GM12878 (cell line): ENCODE results near the gene DTNBP1. TPM values are rescaled to one million over a fixed set of nuclear protein-coding genes. Genes with fewer than 3 reads are reported as not detected.

Experiments
- DPF2 ChIP-seq: fragments of 450-650 bp; IDR thresholded peaks from 2 replicates; pipeline ENCODE4 v1.6.1; 2017; ENCODE audit warnings: mild to moderate bottlenecking
- E2F4 ChIP-seq: IDR thresholded peaks from 2 replicates; pipeline ENCODE4 v1.6.1; 2012; ENCODE audit warnings: low read depth, low read length, improper control_type of control experiment
- EED ChIP-seq: sonication (generic); IDR thresholded peaks from 2 replicates; pipeline ENCODE4 v1.6.1; 2016; ENCODE audit warnings: antibody characterized with exemption, low read depth
- IKZF1 ChIP-seq: fragments of 450-650 bp; conservative IDR thresholded peaks from 2 replicates; pipeline ENCODE4 v1.6.1; 2017; ENCODE audit warnings: antibody characterized with exemption, mild to moderate bottlenecking
- JUNB ChIP-seq: IDR thresholded peaks from 2 replicates; pipeline ENCODE4 v1.6.1; 2016; ENCODE audit warnings: antibody characterized with exemption, mild to moderate bottlenecking
- MLLT1 ChIP-seq: fragments of 450-650 bp; IDR thresholded peaks from 2 replicates; pipeline ENCODE4 v1.6.1; 2016; ENCODE audit warnings: mild to moderate bottlenecking
- MYB ChIP-seq: fragments of 150-350 bp; IDR thresholded peaks from 2 replicates; pipeline ENCODE4 v1.6.1; 2014; ENCODE audit warnings: mild to moderate bottlenecking, low read depth, low read length, borderline replicate concordance
- PML ChIP-seq: IDR thresholded peaks from 2 replicates; pipeline ENCODE4 v1.6.1; 2012; ENCODE audit warnings: low read length, inconsistent platforms
- POU2F2 ChIP-seq: IDR thresholded peaks from 3 replicates; pipeline ENCODE4 v1.6.1; 2011; ENCODE audit warnings: low read depth, mild to moderate bottlenecking, low read length, borderline replicate concordance
- RB1 ChIP-seq: fragments of 450-650 bp; formaldehyde crosslinking; IDR thresholded peaks from 2 replicates; pipeline ENCODE4 v1.6.1; 2017; ENCODE audit warnings: mild to moderate bottlenecking, borderline replicate concordance
- STAT3 ChIP-seq: IDR thresholded peaks from 2 replicates; pipeline ENCODE4 v1.6.1; 2011; ENCODE audit warnings: low read depth, low read length, improper control_type of control experiment
- TARDBP ChIP-seq: IDR thresholded peaks from 2 replicates; pipeline ENCODE4 v1.6.1; 2016; ENCODE audit warnings: borderline replicate concordance
- ZBTB40 ChIP-seq: fragments of 450-650 bp; IDR thresholded peaks from 2 replicates; pipeline ENCODE4 v1.6.1; 2016; ENCODE audit warnings: mild to moderate bottlenecking, moderate library complexity, borderline replicate concordance
- ZNF592 ChIP-seq: fragments of 450-650 bp; IDR thresholded peaks from 2 replicates; pipeline ENCODE4 v1.6.1; 2017; ENCODE audit warnings: mild to moderate bottlenecking, moderate library complexity
- ZNF622 ChIP-seq: fragments of 450-650 bp; IDR thresholded peaks from 2 replicates; pipeline ENCODE4 v1.6.1; 2017; ENCODE audit warnings: mild to moderate bottlenecking, inconsistent platforms
- polyA plus RNA-seq, 11 experiments: library from polyadenylated mRNA; depleted of rRNA in 4 of 11; unstranded in 6 of 11; stranded (reverse) in 5 of 11; fragments of >200 nt; fragmentation: Nextera tagmentation in 4 of 11; fragmentation: Illumina TruSeq in 1 of 11; extraction: Ambion mirVana in 4 of 11; extraction: Trizol in 1 of 11; gene quantifications; 1 replicate in 1 of 11; 2 replicates in 10 of 11; pipeline versions ENCODE4 v1.2.1 to v1.2.3, GENCODE V29; 2011 to 2016; ENCODE audit warnings: inconsistent platforms in 2 of 11, missing spikeins in 2 of 11, low read depth in 1 of 11
- total RNA-seq, 4 experiments: library from RNA; depleted of rRNA in 3 of 4; stranded (reverse); fragments of >200 nt in 3 of 4; fragmentation: Illumina TruSeq in 1 of 4; extraction: Trizol in 1 of 4; gene quantifications; 2 replicates each; pipeline versions ENCODE4 v1.2.1 to v1.2.3, GENCODE V29; 2013 to 2021

The DTNBP1 gene
- total and polyA plus RNA-seq, 10 of the 15 experiments (the other 5 are each of a cell fraction or from before 2014, with no cell fraction given): 7.1 to 40.3 (median 20.1) TPM

GRCh38 chr6:15662326-15663129 is at the start of gene DTNBP1 (continued):
- TF ChIP-seq ZBTB40 (no peak), DPF2 (peak; percentile 90; the same call in 1 of the 2 replicates), PML (no peak), E2F4 (no peak), STAT3 (no peak), ZNF592 (no peak), MYB (no peak), MLLT1 (no peak), JUNB (no peak), ZNF622 (no peak), EED (peak; percentile 45; the same call in 1 of the 2 replicates), POU2F2 (no peak), RB1 (peak; percentile 8; the same call in 1 of the 2 replicates), TARDBP (no peak), IKZF1 (peak; percentile 96)
